Lung (tissue), 12 donors: ENCODE data around the gene DNAJC4. TPM values are rescaled to one million over a fixed set of nuclear protein-coding genes. Genes with fewer than 3 reads are reported as not detected.

Experiments
- ATAC-seq: fragments of 200-7000 bp; cut with Tn5 transposase; one replicate; pipeline ENCODE4 v1.9.1; 2020; ENCODE audit warnings: moderate number of reproducible peaks; ENCODE audit not compliant: insufficient read depth, low FRiP score
- DNase-seq, 3 donors: peaks; one replicate each; pipeline ENCODE4 v3.0.0-alpha.2; 2013 to 2017
- H3K27ac ChIP-seq, 2 donors: one replicate each; pipeline ENCODE4 v1.5.1; 2013; ENCODE audit warnings: mild to moderate bottlenecking in 2 of 2, moderate library complexity in 2 of 2, control low read depth in 1 of 2, inconsistent platforms in 1 of 2, low read depth in 1 of 2, low read length in 1 of 2
- H3K27me3 ChIP-seq, 3 donors: one replicate each; pipeline ENCODE4 v1.5.1; 2013; ENCODE audit warnings: low read length in 2 of 3; ENCODE audit not compliant: control insufficient read depth in 3 of 3, insufficient read depth in 3 of 3
- H3K36me3 ChIP-seq, 4 donors: one replicate each; pipeline ENCODE4 v1.5.1; 2013; ENCODE audit warnings: low read length in 4 of 4, mild to moderate bottlenecking in 1 of 4, moderate library complexity in 1 of 4; ENCODE audit not compliant: control insufficient read depth in 4 of 4, insufficient read depth in 4 of 4
- H3K4me1 ChIP-seq, 5 donors: one replicate each; pipeline ENCODE4 v1.5.1; 2013; ENCODE audit warnings: low read length in 5 of 5, mild to moderate bottlenecking in 2 of 5, moderate library complexity in 1 of 5; ENCODE audit not compliant: control insufficient read depth in 5 of 5, insufficient read depth in 5 of 5
- H3K4me3 ChIP-seq: one replicate; pipeline ENCODE4 v1.5.1; 2013; ENCODE audit warnings: mild to moderate bottlenecking, control low read depth, moderate library complexity
- H3K9ac ChIP-seq, 2 donors: one replicate each; pipeline ENCODE4 v1.5.1; 2013; ENCODE audit warnings: low read length in 2 of 2, control low read depth in 1 of 2; ENCODE audit not compliant: insufficient read depth in 1 of 2
- H3K9me3 ChIP-seq, 4 donors: one replicate each; pipeline ENCODE4 v1.5.1; 2013; ENCODE audit warnings: low read length in 3 of 4, mild to moderate bottlenecking in 1 of 4, moderate library complexity in 1 of 4; ENCODE audit not compliant: control insufficient read depth in 4 of 4, insufficient read depth in 3 of 4
- CTCF ChIP-seq: IDR thresholded peaks from 2 replicates; pipeline ENCODE4 v1.5.1; 2012; ENCODE audit warnings: mild to moderate bottlenecking; ENCODE audit errors: control extremely low read depth, extremely low read depth
- WGBS, 2 donors: extraction: QIAGEN DNeasy Blood & Tissue Kit; methylation state at CpG; one replicate each; pipeline ENCODE4 v1.1.7; 2013; 5-methylcytosine and 5-hydroxymethylcytosine counted together
- polyA plus RNA-seq, 2 donors: library from polyadenylated mRNA; stranded (reverse); fragments of 200-250 nt; gene quantifications; one replicate each; pipeline ENCODE4 v1.2.1, GENCODE V29; 2013
- total RNA-seq, 2 donors: library from RNA; depleted of rRNA in 1 of 2; stranded (reverse); fragments of >200 nt in 1 of 2; gene quantifications; one replicate each; pipeline ENCODE4 v1.2.1, GENCODE V29; 2014 to 2021
- donor health status: control.
- donor health status: control.
- donor health status: Bipolar disorder and iron deficiency.
- donor health status: healthy.
- donor health status: DM: yes; HTN: yes; CAD: no.

DNAJC4 gene
- total and polyA plus RNA-seq, 4 donors = 22.7 to 58.4 (median 34.4) TPM

- H3K9ac ChIP-seq = no peak overlapping the region
- DNase-seq (no peak), ATAC-seq (no peak)
- H3K27me3 ChIP-seq = no peaks in the 10 kb centered on the region
- H3K36me3 ChIP-seq = peaks cover 2 to 53% (median 11%) of the 10 kb centered on the region in 4 donors
- no peak for TF ChIP-seq CTCF
- H3K27ac ChIP-seq = no peak overlapping the region
- no peak overlapping the region for H3K4me3 ChIP-seq
- peaks cover 0 to 17% (median 6%) of the 10 kb centered on the region in 5 donors for H3K4me1 ChIP-seq
- WGBS, 2 donors = 93 to 94% methylated on average over 15 of the region's 15 CpGs
- H3K9me3 ChIP-seq = no peaks in the 10 kb centered on the region
Observed at GRCh38 chr11:64266339-64266738, 36.0 kb downstream of the DNAJC4 start.

- Histone ChIP-seq H3K36me3 (peaks cover 2 to 42% (median 11%) of the 10 kb centered on the region in 4 donors), H3K27ac (peak overlapping the region; percentile 96 to 99), H3K27me3 (no peaks in the 10 kb centered on the region), H3K4me3 (no peak overlapping the region), H3K9me3 (no peaks in the 10 kb centered on the region), H3K4me1 (peaks cover 0 to 26% (median 8%) of the 10 kb centered on the region in 5 donors), H3K9ac (no peak overlapping the region)
- no peak for DNase-seq
- WGBS, 2 donors = 79 to 85% methylated on average over 27 of the region's 27 CpGs
- ATAC-seq = no peak
- TF ChIP-seq CTCF = no peak
Observed at GRCh38 chr11:64267207-64267945, 37.0 kb downstream of the DNAJC4 start.

- DNase-seq (peak in 2 of 3 donors; percentile 73 to 81), ATAC-seq (no peak)
- Histone ChIP-seq H3K27ac (peak overlapping the region; percentile 96 to 99), H3K9ac (no peak overlapping the region), H3K4me1 (peaks cover 0 to 28% (median 8%) of the 10 kb centered on the region in 5 donors), H3K27me3 (no peaks in the 10 kb centered on the region), H3K36me3 (peaks cover 2 to 33% (median 12%) of the 10 kb centered on the region in 4 donors), H3K9me3 (no peaks in the 10 kb centered on the region), H3K4me3 (no peak overlapping the region)
- TF ChIP-seq CTCF = no peak
- WGBS, 2 donors = 28 to 30% methylated on average over 23 of the region's 23 CpGs
Observed at GRCh38 chr11:64268025-64268892, 37.9 kb downstream of the DNAJC4 start.
